GM21619 (cell line): ENCODE results near the gene SNX1.

Experiments used
- ATAC-seq: cut with Tn5 transposase; IDR thresholded peaks from one replicate; pipeline ENCODE4 v1.9.1; 2021; ENCODE audit not compliant: unreplicated experiment

Gene SNX1

GRCh38 chr15:64146041-64146440, 50.3 kb downstream of the SNX1 start:
- no peak for ATAC-seq

GRCh38 chr15:64146520-64146884, 50.7 kb downstream of the SNX1 start:
- ATAC-seq = no peak

GRCh38 chr15:64146885-64147681, 51.3 kb downstream of the SNX1 start:
- no peak for ATAC-seq

- ATAC-seq = no peak
Observed at GRCh38 chr15:64148168-64148567, 52.4 kb downstream of the SNX1 start.

GRCh38 chr15:64148581-64148980, 52.8 kb downstream of the SNX1 start:
- no peak for ATAC-seq

- ATAC-seq = no peak
Observed at GRCh38 chr15:64149424-64149823, 53.6 kb downstream of the SNX1 start.

GRCh38 chr15:64149893-64150578, 54.3 kb downstream of the SNX1 start:
- no peak for ATAC-seq

- ATAC-seq = no peak
Observed at GRCh38 chr15:64151727-64152506, 56.1 kb downstream of the SNX1 start, which contains the start of gene SNX22. Gene SNX22, plus strand, starts transcription at chr15:64151731. Its CDS starts 45 bp downstream, at chr15:64151776.

- peak; percentile 10 for ATAC-seq
Observed at GRCh38 chr15:64152507-64153387, 57.0 kb downstream of the SNX1 start.

- peak; percentile 51 for ATAC-seq
Observed at GRCh38 chr15:64153480-64154367, 57.9 kb downstream of the SNX1 start.

- ATAC-seq = no peak
Observed at GRCh38 chr15:64155802-64156651, 60.2 kb downstream of the SNX1 start.

GRCh38 chr15:64156652-64157331, 61.0 kb downstream of the SNX1 start:
- ATAC-seq = no peak

GRCh38 chr15:64157599-64158125, 61.9 kb downstream of the SNX1 start:
- no peak for ATAC-seq

- ATAC-seq = no peak
Observed at GRCh38 chr15:64158363-64159134, 62.8 kb downstream of the SNX1 start.

- no peak for ATAC-seq
Observed at GRCh38 chr15:64161688-64162477, 66.1 kb downstream of the SNX1 start.

- peak; percentile 21 for ATAC-seq
Observed at GRCh38 chr15:64162478-64162868, 66.7 kb downstream of the SNX1 start.
